SIG-M5 treated with dmso at 0.1 percent for 504 hours (cell line): ENCODE measurements around the gene SH3PXD2B.
A peak's percentile ranks its signal among the peaks of the same experiment; 100 is the strongest.

Experiments
- DNase-seq: peaks from one replicate; lab custom pipeline; 2025; ENCODE audit not compliant: unreplicated experiment; lab: John Stamatoyannopoulos, UW

The SH3PXD2B gene

GRCh38 chr5:172437445-172438318 is 16.6 kb downstream of the SH3PXD2B start:
- no peak for DNase-seq

DNA sequence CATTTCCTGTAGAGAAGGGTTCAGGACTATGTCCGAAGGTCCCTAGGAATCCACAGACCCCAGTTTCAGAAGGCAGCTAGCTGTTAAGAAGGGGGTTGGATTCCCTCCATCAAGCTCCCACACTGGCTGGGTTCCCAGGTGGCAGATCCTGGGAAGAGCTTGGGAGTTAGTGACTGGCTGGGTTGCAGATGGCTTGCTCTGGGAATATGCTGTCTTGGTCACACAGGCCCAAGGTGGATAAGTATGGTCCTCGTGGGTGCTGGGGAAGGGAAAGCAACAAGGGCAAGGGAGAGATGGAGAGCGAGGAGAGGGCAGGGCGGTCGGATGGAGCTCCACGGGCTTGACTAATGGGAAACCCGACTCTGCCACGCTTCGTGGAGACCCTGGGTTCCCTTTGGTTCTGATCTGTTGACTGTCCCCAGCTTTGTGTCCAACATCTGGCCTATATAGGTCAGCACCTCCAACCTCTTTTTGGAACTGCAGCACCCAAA is 17.4 kb downstream of the SH3PXD2B start:
- no peak for DNase-seq

GRCh38 chr5:172436078-172436878 is 18.0 kb downstream of the SH3PXD2B start:
- no peak for DNase-seq

DNA sequence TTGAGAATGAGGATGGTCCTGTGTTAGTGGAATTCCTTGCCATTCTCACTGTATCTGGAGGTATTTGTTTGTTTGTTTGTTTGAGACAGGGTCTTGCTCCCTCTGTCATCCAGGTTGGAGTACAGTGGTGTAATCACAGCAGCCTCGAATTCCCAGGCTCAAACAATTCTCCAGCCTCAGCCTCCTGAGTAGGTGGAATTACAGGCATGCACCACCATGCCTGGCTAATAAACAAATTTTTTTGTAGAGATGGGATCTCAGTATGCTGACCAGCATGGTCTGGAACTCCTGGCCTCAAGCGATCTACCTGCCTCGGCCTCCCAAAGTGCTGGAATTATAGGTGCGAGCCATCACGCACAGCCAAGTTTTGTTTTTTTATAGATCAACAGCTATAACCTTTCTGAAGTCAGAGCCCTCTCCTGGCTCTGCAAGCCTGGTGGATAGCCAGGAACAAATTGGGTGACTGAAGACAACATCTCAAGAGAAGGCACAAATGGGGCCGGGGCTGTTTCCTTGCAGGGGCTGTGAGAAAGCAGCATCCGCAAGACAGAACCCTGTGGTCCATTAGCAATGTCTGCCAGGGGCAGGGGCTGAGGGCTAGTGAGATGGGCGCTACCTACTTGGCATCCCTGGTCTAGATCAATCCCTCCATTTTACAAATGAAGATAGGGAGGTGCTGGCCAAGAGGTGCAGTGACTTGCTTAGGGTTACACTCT is 18.8 kb downstream of the SH3PXD2B start:
- no peak for DNase-seq

DNA sequence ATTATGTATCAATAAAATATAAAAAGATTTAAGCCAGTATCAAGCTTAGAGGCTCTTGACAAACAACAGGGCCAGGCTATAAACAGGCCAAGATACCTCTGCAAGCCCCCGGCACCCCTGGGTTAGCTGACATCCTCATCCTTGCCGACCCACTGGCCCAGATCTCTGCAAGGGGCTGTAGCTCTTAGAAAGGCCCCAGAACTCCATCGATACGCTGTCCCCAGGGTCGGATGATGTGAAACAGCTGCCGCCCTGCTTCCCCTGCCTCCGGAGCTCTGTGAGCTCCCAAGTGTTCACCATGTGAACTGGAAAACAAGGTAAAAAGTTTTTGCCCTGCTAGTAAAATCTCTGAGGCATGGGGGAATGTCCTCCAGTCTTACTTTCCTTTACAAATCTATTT is 20.1 kb downstream of the SH3PXD2B start:
- DNase-seq = no peak

DNA sequence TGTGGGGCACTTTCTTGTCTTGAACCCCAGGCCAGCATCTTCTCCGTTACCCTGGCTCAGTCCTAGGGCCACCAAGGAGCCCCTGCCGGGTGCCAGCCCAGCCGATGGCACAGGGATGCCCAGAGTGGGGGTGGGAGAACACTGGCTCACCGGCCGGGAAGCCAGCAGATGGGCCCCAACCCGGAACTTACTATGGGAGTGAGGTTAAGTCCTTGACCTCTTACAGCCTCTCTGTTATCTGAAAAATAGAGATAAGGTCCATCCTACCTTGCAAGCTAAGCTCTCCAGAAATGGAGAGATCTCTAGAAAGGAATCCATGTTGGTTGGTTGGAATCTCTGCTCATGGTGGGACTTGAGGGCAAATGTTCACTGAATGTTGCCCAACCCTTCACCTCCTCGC is 20.8 kb downstream of the SH3PXD2B start:
- no peak for DNase-seq

DNA sequence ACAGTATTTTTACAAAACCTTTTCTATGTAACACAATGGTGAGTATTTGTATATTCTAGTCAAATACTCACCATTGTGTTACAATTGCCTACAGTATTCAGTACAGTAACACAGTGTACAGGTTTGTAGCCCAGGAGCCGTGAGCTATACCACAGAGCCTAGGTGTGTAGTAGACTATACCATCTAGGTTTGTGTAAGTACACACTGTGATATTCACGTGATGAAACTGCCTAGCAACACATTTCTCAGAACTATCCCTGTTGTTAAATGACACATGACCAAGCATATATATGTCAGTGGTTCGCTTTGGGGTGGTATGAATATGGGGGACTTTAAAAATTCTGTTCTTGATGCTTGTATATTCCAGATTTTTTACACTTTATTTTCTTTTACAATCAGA is 21.3 kb downstream of the SH3PXD2B start:
- DNase-seq = no peak

DNA sequence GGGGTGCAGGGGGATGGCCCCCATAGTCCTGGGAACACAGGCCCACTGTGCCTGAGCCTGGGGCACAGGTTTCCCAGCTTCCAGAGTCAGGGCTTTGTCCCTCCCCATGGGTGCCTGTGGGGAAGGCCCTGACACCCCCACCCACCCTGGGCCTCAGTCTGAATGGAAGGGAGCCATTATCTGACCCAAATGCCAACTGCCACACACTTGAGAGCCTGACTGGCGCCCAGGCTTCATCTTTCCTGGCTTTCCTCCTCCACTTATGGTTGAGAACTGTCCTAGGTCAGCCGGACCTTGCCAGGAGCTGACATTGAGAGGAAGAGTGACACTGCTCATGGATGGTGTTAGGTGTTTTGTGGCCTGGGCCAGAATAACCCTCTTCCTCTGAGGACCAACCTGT is 24.0 kb downstream of the SH3PXD2B start:
- no peak for DNase-seq

DNA sequence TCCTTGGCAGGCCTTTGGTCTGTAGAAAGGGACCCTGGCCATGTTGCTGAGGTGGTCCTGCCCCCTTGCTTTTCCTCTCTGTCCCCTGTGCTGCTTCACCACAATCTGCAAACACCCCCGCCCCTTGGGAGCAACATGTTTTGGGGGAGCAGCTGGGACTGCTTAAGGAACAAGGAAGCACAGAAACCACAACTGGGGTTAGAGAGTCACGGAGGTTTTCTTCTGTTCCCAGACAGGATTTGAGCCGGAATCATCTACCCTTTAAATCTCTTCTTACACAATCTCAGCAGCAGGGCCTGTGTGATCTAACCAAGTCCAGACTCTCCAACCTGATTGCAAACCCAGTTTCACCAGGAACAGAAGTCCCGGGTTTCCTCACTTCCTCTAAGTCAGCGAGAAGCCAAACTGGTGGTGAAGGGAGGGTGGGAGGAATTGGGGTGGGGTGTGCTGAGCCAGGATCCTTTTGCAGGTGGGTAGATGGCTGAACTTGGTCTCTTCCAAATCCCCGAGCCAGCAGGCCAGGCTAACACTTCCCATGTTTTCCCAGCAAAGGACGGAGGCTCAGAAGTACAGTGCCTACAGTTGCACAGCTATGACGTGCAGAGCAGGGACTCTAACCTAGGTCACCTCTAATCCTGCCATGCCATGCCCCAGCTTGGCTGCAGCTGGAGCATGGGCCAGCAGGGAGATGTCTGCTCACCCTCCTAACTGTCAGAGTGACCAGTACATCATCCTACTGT is 25.0 kb downstream of the SH3PXD2B start:
- DNase-seq = peak; percentile 40

DNA sequence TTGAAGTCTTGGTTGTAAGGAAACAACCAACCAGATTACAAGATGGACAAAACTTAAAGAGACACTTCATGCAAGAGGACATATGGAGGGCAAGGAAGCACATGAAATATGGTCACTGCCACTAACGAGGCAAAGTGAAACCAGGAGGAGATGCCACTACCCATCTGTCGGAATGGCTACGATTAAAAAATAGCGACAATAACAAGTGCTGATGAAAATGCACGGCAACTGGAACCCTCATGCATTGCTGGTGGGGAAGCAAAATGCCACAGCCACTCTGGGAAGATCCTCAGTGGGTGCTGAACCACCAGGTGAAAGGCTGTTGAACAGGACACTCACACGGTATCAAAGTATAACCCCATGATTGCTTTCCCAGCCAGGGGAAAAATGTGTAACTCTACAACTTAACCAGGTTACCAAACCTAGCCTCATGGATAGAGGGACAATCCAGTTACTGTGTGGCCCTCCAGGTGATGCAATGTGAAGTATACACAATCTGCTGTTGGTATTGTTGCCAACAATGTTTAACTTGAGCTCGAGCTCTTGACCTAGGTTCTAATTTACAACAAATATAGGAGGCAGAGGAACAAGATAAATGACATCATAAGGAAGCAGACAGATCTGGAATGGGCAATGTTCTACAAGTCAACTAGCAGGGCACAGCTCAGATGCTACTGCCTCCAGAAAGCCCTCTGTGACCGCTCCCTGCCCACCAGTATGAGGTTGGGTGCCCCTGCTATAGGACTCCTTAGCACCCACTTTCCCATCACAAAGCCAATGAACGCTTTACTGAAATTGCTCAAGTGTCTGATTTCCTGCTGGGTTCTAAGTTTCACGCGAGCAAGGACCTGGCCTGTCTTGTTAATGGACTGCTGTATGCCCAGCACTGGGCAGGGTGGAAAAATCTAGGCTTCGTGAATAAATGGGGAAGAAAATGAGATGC is 25.8 kb downstream of the SH3PXD2B start:
- DNase-seq = no peak

GRCh38 chr5:172427202-172427601 is 27.1 kb downstream of the SH3PXD2B start:
- DNase-seq = no peak

DNA sequence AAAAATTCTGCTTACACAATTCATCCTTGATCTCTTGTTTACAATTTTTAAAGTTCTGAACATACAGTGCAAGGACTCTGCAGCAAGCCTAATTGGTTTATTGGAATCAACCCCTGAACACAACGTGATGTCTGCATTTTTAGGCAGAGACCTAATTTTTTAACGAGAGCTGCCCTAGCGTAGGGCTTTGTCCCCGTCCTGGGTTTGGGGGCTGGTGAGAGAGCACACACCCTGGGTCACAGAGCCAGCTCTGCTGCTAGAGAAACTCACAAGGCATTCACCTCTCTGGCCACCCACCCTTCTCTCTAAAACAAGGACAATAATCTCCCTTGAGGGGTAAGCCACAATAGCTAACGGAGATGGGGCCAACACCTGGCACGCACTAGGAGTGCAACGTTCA is 28.2 kb downstream of the SH3PXD2B start:
- no peak for DNase-seq

DNA sequence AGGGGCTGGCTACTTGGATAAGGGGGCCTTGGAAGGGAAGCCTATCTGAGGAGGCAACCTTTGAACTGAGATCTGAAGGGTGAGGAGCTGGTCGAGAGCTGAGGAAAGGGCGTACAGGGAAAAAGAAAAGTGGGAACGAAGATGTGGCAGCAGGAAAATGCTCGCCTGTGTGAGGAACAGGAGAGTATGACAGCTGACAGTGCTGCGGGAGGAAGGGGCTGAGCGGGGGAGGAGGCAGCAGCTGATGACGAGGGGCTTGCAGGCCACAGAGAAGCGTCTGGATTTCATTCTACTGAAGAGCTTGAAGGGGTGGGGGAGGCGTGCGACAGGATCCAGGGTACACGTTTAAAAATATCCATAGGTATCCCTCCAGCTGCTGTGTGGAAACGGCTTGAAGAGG is 28.9 kb downstream of the SH3PXD2B start:
- DNase-seq = no peak

DNA sequence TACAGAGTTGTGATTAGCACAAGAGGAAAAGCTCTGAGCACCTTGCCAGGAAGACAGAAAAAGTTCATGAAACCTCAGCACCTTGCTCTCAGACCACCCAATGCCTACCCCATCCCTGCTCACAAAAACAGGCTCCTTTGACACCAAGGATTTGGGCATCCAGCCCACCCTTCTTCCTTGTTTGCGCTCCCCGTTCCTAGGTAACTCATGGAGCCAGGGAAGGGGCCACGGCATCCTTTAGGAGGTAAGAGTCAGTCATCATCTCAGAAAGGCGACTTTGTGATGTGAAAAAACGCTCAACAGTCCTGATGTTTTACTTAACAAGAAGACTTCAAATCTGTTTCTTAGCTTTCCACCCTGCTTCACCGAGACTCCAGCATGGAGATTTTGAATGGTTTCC is 29.5 kb downstream of the SH3PXD2B start:
- no peak for DNase-seq

GRCh38 chr5:172424111-172424490 is 30.2 kb downstream of the SH3PXD2B start:
- DNase-seq = no peak

DNA sequence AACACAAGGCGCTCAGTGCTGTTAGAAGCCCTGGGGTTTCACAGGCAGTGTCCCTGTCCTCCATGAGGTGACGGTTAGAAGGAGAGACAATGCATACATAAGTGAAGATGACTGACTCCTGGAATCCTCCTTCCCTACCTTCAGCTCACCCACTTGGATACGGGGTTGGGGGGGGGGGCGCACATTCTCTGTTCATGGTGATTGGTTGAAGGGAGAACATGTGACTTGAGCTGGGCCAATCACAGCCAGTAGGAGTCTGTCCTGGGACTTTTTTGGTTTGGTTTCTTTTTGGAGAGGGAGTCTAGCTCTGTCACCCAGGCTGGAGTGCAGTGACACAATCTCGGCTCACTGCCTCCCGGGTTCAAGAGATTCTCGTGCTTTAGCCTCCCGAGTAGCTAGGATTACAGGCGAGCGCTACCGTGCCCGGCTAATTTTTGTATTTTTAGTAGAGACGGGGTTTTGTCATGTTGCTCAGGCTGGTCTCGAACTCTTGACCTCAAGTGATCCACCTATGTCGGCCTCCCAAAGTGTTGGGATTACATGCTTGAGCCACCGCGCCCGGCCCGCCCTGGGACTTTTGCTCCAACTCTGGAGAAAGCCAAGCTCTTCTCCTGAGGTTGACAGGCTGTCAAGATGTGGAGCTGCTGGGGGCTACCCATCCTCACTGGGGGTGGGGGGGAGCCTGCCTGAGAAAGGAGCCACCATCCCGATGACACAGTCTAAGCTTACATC is 30.8 kb downstream of the SH3PXD2B start:
- no peak for DNase-seq

- no peak for DNase-seq
Measured at GRCh38 chr5:172422255-172422654, 32.1 kb downstream of the SH3PXD2B start.

GRCh38 chr5:172421020-172421419 is 33.3 kb downstream of the SH3PXD2B start:
- no peak for DNase-seq
